ENCODE results near the gene C14orf119.

- TF ChIP-seq POLR2AphosphoS5 (IDR thresholded peaks at IDR 0.05; ENCODE audit: control insufficient read depth, insufficient read depth, low read depth, low read length) = no peak
- no peak for TF ChIP-seq BCL6 (CRISPR knock-in tag; IDR thresholded peaks at IDR 0.05)
- no peak for TF ChIP-seq CTCF (IDR thresholded peaks at IDR 0.05 in 2 of 3, conservative IDR thresholded peaks at IDR 0.05 in 1 of 3; ENCODE audit: insufficient read depth in 2 of 3, low read depth in 1 of 3, low read length in 3 of 3)
- TF ChIP-seq MNT (conservative IDR thresholded peaks at IDR 0.05) = no peak
- no peak for TF ChIP-seq REST (IDR thresholded peaks at IDR 0.05; ENCODE audit: borderline replicate concordance)
- no peak for TF ChIP-seq REST (CRISPR knock-in tag; IDR thresholded peaks at IDR 0.05; ENCODE audit: low read depth)
- no peak for TF ChIP-seq BRF1 (IDR thresholded peaks at IDR 0.05; ENCODE audit: borderline replicate concordance, extremely low read depth, insufficient read length)
- no peak for TF ChIP-seq GABPB1 (CRISPR knock-in tag; IDR thresholded peaks at IDR 0.05)
- TF ChIP-seq MAX (CRISPR knock-in tag; IDR thresholded peaks at IDR 0.05) = no peak
- TF ChIP-seq POLR2A (conservative IDR thresholded peaks at IDR 0.05) = no peak
- no peak for TF ChIP-seq ZNF121 (CRISPR knock-in tag; conservative IDR thresholded peaks at IDR 0.05)
- no peak for TF ChIP-seq PHB2 (IDR thresholded peaks at IDR 0.05; ENCODE audit: low read depth)
Observed at GRCh38 chr14:23080474-23080873, 14.8 kb upstream of the C14orf119 start.

Measured in K562 (cell line).